ENCODE data around the gene TFDP1.

Gene TFDP1

GRCh38 chr13:113539176-113539575 lies 45.4 kb upstream of the TFDP1 start:
- no peak overlapping the region for H3K4me3 ChIP-seq (ENCODE audit: low read length)
- TF ChIP-seq, protein P1, sequence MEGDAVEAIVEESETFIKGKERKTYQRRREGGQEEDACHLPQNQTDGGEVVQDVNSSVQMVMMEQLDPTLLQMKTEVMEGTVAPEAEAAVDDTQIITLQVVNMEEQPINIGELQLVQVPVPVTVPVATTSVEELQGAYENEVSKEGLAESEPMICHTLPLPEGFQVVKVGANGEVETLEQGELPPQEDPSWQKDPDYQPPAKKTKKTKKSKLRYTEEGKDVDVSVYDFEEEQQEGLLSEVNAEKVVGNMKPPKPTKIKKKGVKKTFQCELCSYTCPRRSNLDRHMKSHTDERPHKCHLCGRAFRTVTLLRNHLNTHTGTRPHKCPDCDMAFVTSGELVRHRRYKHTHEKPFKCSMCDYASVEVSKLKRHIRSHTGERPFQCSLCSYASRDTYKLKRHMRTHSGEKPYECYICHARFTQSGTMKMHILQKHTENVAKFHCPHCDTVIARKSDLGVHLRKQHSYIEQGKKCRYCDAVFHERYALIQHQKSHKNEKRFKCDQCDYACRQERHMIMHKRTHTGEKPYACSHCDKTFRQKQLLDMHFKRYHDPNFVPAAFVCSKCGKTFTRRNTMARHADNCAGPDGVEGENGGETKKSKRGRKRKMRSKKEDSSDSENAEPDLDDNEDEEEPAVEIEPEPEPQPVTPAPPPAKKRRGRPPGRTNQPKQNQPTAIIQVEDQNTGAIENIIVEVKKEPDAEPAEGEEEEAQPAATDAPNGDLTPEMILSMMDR (conservative IDR thresholded peaks at IDR 0.05; ENCODE audit: low read length): no peak
- no peak for DNase-seq (ENCODE audit: low read depth)

DNA sequence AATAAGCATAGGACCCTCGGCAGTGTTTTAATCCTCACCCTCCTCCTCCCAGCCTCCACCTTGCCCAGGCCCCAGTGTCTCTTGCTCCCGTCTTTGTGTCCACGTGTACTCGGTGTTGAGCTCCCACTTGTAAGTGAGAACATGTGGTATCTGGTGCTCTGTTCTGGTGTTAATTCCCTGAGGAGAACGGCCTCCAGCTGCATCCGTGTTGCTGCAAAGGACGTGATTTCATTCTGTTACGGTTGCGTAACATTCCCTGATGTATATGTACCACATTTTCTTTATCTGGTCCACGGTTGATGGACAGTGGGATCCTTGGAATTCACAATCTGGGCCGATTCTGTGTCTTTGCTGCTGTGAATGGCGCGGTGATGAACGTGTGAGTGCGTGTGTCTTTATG lies 44.7 kb upstream of the TFDP1 start:
- TF ChIP-seq, protein P1 (conservative IDR thresholded peaks at IDR 0.05; ENCODE audit: low read length): no peak
- H3K4me3 ChIP-seq (ENCODE audit: low read length): no peak overlapping the region
- peak; percentile 48 for DNase-seq (ENCODE audit: low read depth)

DNA sequence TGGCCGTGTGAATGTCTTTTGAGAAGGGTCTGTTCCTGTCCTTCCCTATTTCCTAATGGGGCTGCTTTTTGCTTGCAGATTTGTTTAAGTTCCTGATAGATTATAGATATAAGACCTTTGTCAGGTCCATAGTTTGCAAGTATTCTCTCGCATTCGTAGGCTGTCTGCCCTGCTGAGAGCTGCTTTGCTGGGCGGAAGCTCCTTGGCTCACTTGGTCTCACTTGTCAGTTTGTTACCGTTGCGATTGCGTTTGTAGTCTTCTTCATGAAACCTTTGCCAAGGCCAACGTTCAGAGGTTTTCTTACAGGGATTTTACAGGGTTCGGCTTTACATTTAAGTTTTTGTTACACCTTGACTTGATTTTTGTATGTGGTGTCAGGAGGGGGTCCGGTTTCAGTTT lies 44.0 kb upstream of the TFDP1 start:
- TF ChIP-seq, protein P1 (conservative IDR thresholded peaks at IDR 0.05; ENCODE audit: low read length): no peak

DNA sequence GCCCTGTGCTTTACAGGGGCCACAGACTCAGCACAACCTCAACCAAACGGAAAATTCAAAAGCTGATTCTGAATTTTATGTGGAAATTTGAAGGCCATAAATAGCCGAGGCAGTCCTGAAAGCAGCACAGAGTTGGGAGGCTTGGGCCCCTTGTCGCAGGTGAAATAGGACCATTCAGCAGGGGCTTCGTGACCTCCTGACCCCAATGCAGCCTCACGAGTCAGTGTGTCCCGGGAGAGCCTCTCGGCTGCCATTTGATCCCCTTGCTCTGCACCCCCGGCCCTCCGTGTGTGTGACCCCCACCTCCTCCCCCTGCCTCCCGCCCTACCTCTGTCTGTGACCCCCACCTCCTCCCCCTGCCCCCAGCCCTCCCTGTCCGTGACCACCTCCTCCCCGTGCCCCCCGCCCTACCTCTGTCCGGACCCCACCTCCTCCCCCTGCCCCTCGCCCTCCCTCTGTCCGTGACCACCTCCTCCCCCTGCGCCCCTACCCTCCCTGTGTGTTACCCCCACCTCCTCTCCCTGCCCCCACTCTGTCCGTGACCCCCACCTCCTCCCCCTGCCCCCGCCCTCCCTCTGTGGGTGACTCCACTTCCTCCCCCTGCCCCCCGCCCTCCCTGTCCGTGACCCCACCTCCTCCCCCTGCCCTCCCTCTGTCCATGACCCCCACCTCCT lies 41.7 kb upstream of the TFDP1 start:
- TF ChIP-seq, protein P1 (conservative IDR thresholded peaks at IDR 0.05; ENCODE audit: low read length): no peak
- no peak overlapping the region for H3K4me3 ChIP-seq (ENCODE audit: low read length)
- no peak for DNase-seq (ENCODE audit: low read depth)

More for the DNA sequence above, 44.0 kb upstream of the TFDP1 start:
- DNase-seq (ENCODE audit: low read depth): no peak
- H3K4me3 ChIP-seq (ENCODE audit: low read length): no peak overlapping the region

- DNase-seq (ENCODE audit: low read depth): no peak
- no peak overlapping the region for H3K4me3 ChIP-seq (ENCODE audit: low read length)
- TF ChIP-seq, protein P1 (conservative IDR thresholded peaks at IDR 0.05; ENCODE audit: low read length): no peak
These were observed 40.3 kb upstream of the TFDP1 start for GRCh38 chr13:113544071-113544891.

- DNase-seq (ENCODE audit: low read depth): no peak
- TF ChIP-seq, protein P1 (conservative IDR thresholded peaks at IDR 0.05; ENCODE audit: low read length): no peak
These were observed 39.7 kb upstream of the TFDP1 start for GRCh38 chr13:113544896-113545295.

More at GRCh38 chr13:113544896-113545295, 39.7 kb upstream of the TFDP1 start:
- no peak overlapping the region for H3K4me3 ChIP-seq (ENCODE audit: low read length)

All from AG10803 (cell line).